A549 (cell line): Measurements from ENCODE around the gene GSTP1. TPM values are rescaled to one million over a fixed set of nuclear protein-coding genes. Genes with fewer than 3 reads are reported as not detected.
"Not testable (repeated sequence)": the region's sequence is repeated elsewhere in the genome, so short reads cannot be mapped to it uniquely, and the experiment has no call there.

Experiments
- ATAC-seq, 2 experiments: fragments of 200-7000 bp in 1 of 2; fragments of >200 bp in 1 of 2; cut with Nextera tagmentation in 1 of 2; cut with Tn5 transposase in 1 of 2; 3 replicates each; pipeline versions ENCODE4 v1.8.0 to v1.9.1; 2018 to 2020; ENCODE audit warnings: mild to moderate bottlenecking in 1 of 2, moderate library complexity in 1 of 2
- CTCF ChIA-PET: fragments of 300-600 bp; sonication (Branson Sonifier 250); formaldehyde crosslinking; extraction: SDS; loops from one replicate; lab custom pipeline; 2021; ENCODE audit warnings: antibody characterized with exemption, inconsistent platforms; lab: Yijun Ruan, JAX
- POLR2A ChIA-PET: fragments of 350-600 bp; formaldehyde crosslinking; extraction: SDS; loops from one replicate; lab custom pipeline; 2021; ENCODE audit warnings: antibody characterized with exemption, inconsistent platforms; lab: Yijun Ruan, JAX
- DNase-seq, 2 experiments: peaks; one replicate each; pipeline versions ENCODE4 v3.0.0 to v3.0.0-alpha.2; 2011 to 2016; ENCODE audit warnings: low read depth in 1 of 2, low spot score in 1 of 2
- FAIRE-seq: peaks from 2 replicates; lab custom pipeline; 2011; peaks lifted over from hg19 to GRCh38; lab: Jason Lieb, UNC
- H3K27ac ChIP-seq, 2 experiments: fragments of >200 bp; sonication (Bioruptor Twin); formaldehyde crosslinking; 3 replicates each; pipeline ENCODE4 v1.5.1; 2016 to 2017
- H3K4me1 ChIP-seq: fragments of >200 bp; sonication (Bioruptor Twin); formaldehyde crosslinking; 3 replicates; pipeline ENCODE4 v1.6.1; 2016
- H3K4me2 ChIP-seq: fragments of >200 bp; sonication (Bioruptor Twin); formaldehyde crosslinking; 3 replicates; pipeline ENCODE4 v1.6.1; 2016
- H3K4me3 ChIP-seq: fragments of >200 bp; sonication (Bioruptor Twin); formaldehyde crosslinking; 3 replicates; pipeline ENCODE4 v1.5.1; 2016
- H3K9me3 ChIP-seq: fragments of >200 bp; sonication (Bioruptor Twin); formaldehyde crosslinking; 3 replicates; pipeline ENCODE4 v1.6.1; 2016
- FOSB ChIP-seq: fragments of 250-450 bp; sonication (Bioruptor Pico); IDR thresholded peaks from 2 replicates; pipeline ENCODE4 v1.5.0; 2020; ENCODE audit warnings: mild to moderate bottlenecking, moderate library complexity
- HDAC2 ChIP-seq: fragments of 200-600 bp; sonication (generic); IDR thresholded peaks from 2 replicates; pipeline ENCODE4 v1.6.1; 2016
- HEYL ChIP-seq: fragments of 250-450 bp; sonication (Bioruptor Pico); IDR thresholded peaks from 2 replicates; pipeline ENCODE4 v1.8.0; 2021; ENCODE audit warnings: mild to moderate bottlenecking, moderate library complexity
- HOXB13 ChIP-seq: fragments of 250-450 bp; sonication (Bioruptor Pico); IDR thresholded peaks from 2 replicates; pipeline ENCODE4 v1.5.0; 2020; ENCODE audit warnings: low read depth, mild to moderate bottlenecking, moderate library complexity
- HOXB5 ChIP-seq: fragments of 250-450 bp; sonication (Bioruptor Pico); IDR thresholded peaks from 2 replicates; pipeline ENCODE4 v1.5.0; 2020; ENCODE audit warnings: mild to moderate bottlenecking, moderate library complexity
- KDM1A ChIP-seq: fragments of 200-600 bp; sonication (generic); IDR thresholded peaks from 2 replicates; pipeline ENCODE4 v1.6.1; 2016; ENCODE audit warnings: low read depth, mild to moderate bottlenecking
- NPAS2 ChIP-seq: fragments of 250-450 bp; sonication (Bioruptor Pico); IDR thresholded peaks from 2 replicates; pipeline ENCODE4 v1.8.0; 2022; ENCODE audit warnings: mild to moderate bottlenecking, moderate library complexity, borderline replicate concordance
- RNF2 ChIP-seq: fragments of 200-600 bp; sonication (generic); IDR thresholded peaks from 2 replicates; pipeline ENCODE4 v1.6.1; 2016; ENCODE audit warnings: low read depth, mild to moderate bottlenecking, antibody characterized with exemption, moderate library complexity, borderline replicate concordance
- SMC3 ChIP-seq: fragments of >200 bp; sonication (Bioruptor Twin); formaldehyde crosslinking; IDR thresholded peaks from 3 replicates; pipeline ENCODE4 v1.6.1; 2018; ENCODE audit warnings: inconsistent platforms
- SREBF2 ChIP-seq: fragments of 450-650 bp; IDR thresholded peaks from 2 replicates; pipeline ENCODE4 v1.6.1; 2014; ENCODE audit warnings: mild to moderate bottlenecking, moderate library complexity
- ZFP36 ChIP-seq: fragments of 450-650 bp; IDR thresholded peaks from 2 replicates; pipeline ENCODE4 v1.6.1; 2014; ENCODE audit warnings: borderline replicate concordance; ENCODE audit not compliant: partially characterized antibody
- WGBS: methylation state at CpG from one replicate; pipeline ENCODE4 v1.1.6; 2017; ENCODE audit errors: missing lambda C conversion rate; 5-methylcytosine and 5-hydroxymethylcytosine counted together
- polyA plus RNA-seq, 4 experiments: library from polyadenylated mRNA; depleted of rRNA in 3 of 4; stranded (reverse); fragments of >200 nt; fragmentation: RNase III in 1 of 4; extraction: RNeasy Plus Mini Kit Qiagen cat#74134 plus additional on column Dnase treatment in 1 of 4; gene quantifications; 2 replicates in 3 of 4; 3 replicates in 1 of 4; pipeline ENCODE4 v1.2.3, GENCODE V29; 2011 to 2017
- TF ChIP-seq, protein P1 (sequence below): fragments of 250-450 bp; sonication (Bioruptor Pico); IDR thresholded peaks from 2 replicates; pipeline ENCODE4 v1.5.0; 2020; ENCODE audit warnings: low read depth, mild to moderate bottlenecking, moderate library complexity
- TF ChIP-seq, protein P2 (sequence below): fragments of >200 bp; sonication (Bioruptor Twin); formaldehyde crosslinking; IDR thresholded peaks from 3 replicates; pipeline ENCODE4 v1.5.1; 2016
- TF ChIP-seq, protein P3 (sequence below): fragments of 450-650 bp; IDR thresholded peaks from 2 replicates; pipeline ENCODE4 v1.6.1; 2014; ENCODE audit warnings: antibody characterized with exemption

Gene GSTP1
- polyA plus RNA-seq, 2 of the 4 experiments (the other 2 are of a cell fraction), result 991 to 1,034 TPM

DNA sequence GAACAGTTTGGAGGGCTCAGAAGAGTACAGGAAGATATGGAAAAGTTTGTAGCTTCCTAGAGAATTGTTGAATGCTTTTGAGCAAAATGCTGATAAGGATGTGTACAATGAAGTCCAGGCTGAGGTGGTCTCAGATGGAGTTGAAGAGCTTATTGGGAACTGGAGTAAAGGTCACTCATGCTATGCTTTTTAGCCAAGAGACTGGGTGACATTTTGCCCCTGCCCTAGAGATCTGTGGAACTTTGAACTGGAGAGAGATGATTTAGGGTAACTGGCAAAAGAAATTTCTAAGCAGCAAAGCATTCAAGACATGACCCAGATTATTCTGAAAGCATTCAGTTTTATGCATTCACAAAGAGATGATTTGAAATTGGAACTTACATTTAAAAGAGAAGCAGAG lies 32.5 kb upstream of the GSTP1 start:
- H3K4me2 ChIP-seq, result no peak overlapping the region
- ChIA-PET CTCF (no interaction called here), POLR2A (no interaction called here)
- FAIRE-seq (no peak), ATAC-seq (no peak), DNase-seq (no peak)
- H3K4me3 ChIP-seq, result no peak overlapping the region
- H3K27ac ChIP-seq, result no peak overlapping the region
- TF ChIP-seq, protein P1, sequence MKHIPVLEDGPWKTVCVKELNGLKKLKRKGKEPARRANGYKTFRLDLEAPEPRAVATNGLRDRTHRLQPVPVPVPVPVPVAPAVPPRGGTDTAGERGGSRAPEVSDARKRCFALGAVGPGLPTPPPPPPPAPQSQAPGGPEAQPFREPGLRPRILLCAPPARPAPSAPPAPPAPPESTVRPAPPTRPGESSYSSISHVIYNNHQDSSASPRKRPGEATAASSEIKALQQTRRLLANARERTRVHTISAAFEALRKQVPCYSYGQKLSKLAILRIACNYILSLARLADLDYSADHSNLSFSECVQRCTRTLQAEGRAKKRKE (CRISPR knock-in tag), result no peak
- TF ChIP-seq, protein P2, sequence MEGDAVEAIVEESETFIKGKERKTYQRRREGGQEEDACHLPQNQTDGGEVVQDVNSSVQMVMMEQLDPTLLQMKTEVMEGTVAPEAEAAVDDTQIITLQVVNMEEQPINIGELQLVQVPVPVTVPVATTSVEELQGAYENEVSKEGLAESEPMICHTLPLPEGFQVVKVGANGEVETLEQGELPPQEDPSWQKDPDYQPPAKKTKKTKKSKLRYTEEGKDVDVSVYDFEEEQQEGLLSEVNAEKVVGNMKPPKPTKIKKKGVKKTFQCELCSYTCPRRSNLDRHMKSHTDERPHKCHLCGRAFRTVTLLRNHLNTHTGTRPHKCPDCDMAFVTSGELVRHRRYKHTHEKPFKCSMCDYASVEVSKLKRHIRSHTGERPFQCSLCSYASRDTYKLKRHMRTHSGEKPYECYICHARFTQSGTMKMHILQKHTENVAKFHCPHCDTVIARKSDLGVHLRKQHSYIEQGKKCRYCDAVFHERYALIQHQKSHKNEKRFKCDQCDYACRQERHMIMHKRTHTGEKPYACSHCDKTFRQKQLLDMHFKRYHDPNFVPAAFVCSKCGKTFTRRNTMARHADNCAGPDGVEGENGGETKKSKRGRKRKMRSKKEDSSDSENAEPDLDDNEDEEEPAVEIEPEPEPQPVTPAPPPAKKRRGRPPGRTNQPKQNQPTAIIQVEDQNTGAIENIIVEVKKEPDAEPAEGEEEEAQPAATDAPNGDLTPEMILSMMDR, result no peak
- TF ChIP-seq, protein P3, sequence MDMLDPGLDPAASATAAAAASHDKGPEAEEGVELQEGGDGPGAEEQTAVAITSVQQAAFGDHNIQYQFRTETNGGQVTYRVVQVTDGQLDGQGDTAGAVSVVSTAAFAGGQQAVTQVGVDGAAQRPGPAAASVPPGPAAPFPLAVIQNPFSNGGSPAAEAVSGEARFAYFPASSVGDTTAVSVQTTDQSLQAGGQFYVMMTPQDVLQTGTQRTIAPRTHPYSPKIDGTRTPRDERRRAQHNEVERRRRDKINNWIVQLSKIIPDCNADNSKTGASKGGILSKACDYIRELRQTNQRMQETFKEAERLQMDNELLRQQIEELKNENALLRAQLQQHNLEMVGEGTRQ, result no peak
- TF ChIP-seq, all 56 proteins: peak for 0
- H3K4me1 ChIP-seq, result no peaks in the 10 kb centered on the region
- H3K9me3 ChIP-seq, result peaks cover 18% of the 10 kb centered on the region

DNA sequence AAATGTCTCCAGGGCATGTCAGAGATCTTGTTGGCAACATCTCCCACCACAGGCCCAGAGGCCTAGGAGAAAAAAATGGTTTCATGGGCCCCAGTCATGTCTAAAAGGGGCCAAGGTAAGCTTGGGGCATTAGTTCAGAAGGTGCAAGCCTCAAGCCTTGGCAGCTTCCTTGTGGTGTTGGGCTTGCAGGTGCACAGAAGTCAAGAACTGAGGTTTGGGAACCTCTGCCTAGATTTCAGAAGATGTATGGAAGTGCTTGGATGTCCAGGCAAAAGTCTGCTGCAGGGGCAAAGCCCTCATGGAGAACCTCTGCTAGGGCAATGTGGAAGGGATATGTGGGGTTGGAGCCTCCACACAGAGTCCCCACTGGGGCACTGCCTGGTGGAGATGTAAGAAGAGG lies 31.9 kb upstream of the GSTP1 start:
- H3K4me1 ChIP-seq, DNase-seq, H3K4me3 ChIP-seq, H3K27ac ChIP-seq, H3K4me2 ChIP-seq, FAIRE-seq, ATAC-seq, POLR2A ChIA-PET: not testable (repeated sequence)
- TF ChIP-seq ZFP36, result peak; percentile 80
- H3K9me3 ChIP-seq, result peaks cover 18% of the 10 kb centered on the region
- CTCF ChIA-PET, result interaction anchor here (0.6 kb wide), 1 partner anchor 679 kb away, joined by 3 read pairs; no protein-coding TSS in a partner anchor

DNA sequence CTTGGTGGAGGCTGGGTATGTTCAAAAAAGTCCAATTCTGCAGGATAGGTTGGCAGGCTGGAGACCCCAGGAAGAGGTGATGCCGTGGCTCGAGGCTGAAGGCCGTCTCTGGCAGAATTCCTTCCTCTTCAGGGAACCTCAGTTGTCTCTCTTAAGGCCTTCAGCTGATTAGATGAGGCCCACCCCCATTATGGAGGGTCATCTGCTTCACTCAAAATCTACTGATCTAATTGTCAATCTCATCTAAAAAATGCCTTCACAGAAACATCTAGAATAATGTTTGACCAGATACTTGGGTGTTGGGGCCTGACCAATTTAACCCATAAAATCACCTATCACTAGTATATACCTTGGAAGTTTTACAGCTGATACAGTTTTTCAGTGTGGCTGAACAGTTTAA lies 27.4 kb upstream of the GSTP1 start:
- peaks cover 10% of the 10 kb centered on the region; the same call in 2 of the 3 replicates for H3K4me1 ChIP-seq
- DNase-seq (no peak), FAIRE-seq (no peak), ATAC-seq (no peak)
- peaks cover 11% of the 10 kb centered on the region for H3K9me3 ChIP-seq
- 61% methylated on average over 3 of the region's 3 CpGs for WGBS
- CTCF ChIA-PET, result interaction anchor here (1.4 to 1.9 kb wide), 2 partner anchors 19 to 174 kb away, joined by 3 to 6 read pairs; no protein-coding TSS in a partner anchor
- no peak overlapping the region for H3K27ac ChIP-seq
- POLR2A ChIA-PET, result no interaction called here
- no peak overlapping the region for H3K4me3 ChIP-seq
- H3K4me2 ChIP-seq, result no peak overlapping the region
- TF ChIP-seq HOXB5 (no peak), SREBF2 (no peak), HDAC2 (no peak), NPAS2 (CRISPR knock-in tag) (no peak), FOSB (CRISPR knock-in tag) (no peak), SMC3 (no peak), KDM1A (no peak), HEYL (CRISPR knock-in tag) (no peak), RNF2 (no peak), HOXB13 (no peak)
- TF ChIP-seq, protein P2, result no peak
